ENCODE measurements around the gene DMRTB1.

The DMRTB1 gene

GRCh38 chr1:53467391-53467790, 8.2 kb downstream of the DMRTB1 start:
- no peak overlapping the region for H3K27ac ChIP-seq
- no peak for TF ChIP-seq CTCF (conservative IDR thresholded peaks at IDR 0.05)

GRCh38 chr1:53468374-53468773, 9.2 kb downstream of the DMRTB1 start:
- H3K27ac ChIP-seq: no peak overlapping the region
- TF ChIP-seq CTCF (conservative IDR thresholded peaks at IDR 0.05): no peak

GRCh38 chr1:53469373-53469772, 10.2 kb downstream of the DMRTB1 start:
- H3K27ac ChIP-seq: no peak overlapping the region
- TF ChIP-seq CTCF (conservative IDR thresholded peaks at IDR 0.05): no peak

GRCh38 chr1:53470155-53470554, 11.0 kb downstream of the DMRTB1 start:
- H3K27ac ChIP-seq: no peak overlapping the region
- TF ChIP-seq CTCF (conservative IDR thresholded peaks at IDR 0.05): no peak

GRCh38 chr1:53470584-53470983, 11.4 kb downstream of the DMRTB1 start:
- TF ChIP-seq CTCF (conservative IDR thresholded peaks at IDR 0.05): no peak

GRCh38 chr1:53471000-53471399, 11.8 kb downstream of the DMRTB1 start:
- TF ChIP-seq CTCF (conservative IDR thresholded peaks at IDR 0.05): no peak

More at GRCh38 chr1:53470584-53470983, 11.4 kb downstream of the DMRTB1 start:
- no peak overlapping the region for H3K27ac ChIP-seq

GRCh38 chr1:53473463-53473862, 14.3 kb downstream of the DMRTB1 start:
- peak; percentile 36 for TF ChIP-seq CTCF (conservative IDR thresholded peaks at IDR 0.05)
- no peak overlapping the region for H3K27ac ChIP-seq

More at GRCh38 chr1:53471000-53471399, 11.8 kb downstream of the DMRTB1 start:
- no peak overlapping the region for H3K27ac ChIP-seq

- no peak for TF ChIP-seq CTCF (conservative IDR thresholded peaks at IDR 0.05)
Measured at GRCh38 chr1:53475664-53476063, 16.5 kb downstream of the DMRTB1 start.

More at GRCh38 chr1:53475664-53476063, 16.5 kb downstream of the DMRTB1 start:
- no peak overlapping the region for H3K27ac ChIP-seq
